Liver (tissue), 3 donors: Measurements from ENCODE around the gene PEBP1.

ENCODE experiments used
- CTCF ChIP-seq: fragments of 150-350 bp; IDR thresholded peaks from 2 replicates; pipeline ENCODE4 v1.5.1; 2017; ENCODE audit warnings: improper control_type of control experiment, low read depth, low read length; ENCODE audit not compliant: missing input control
- EGR1 ChIP-seq, 2 donors: IDR thresholded peaks; 2 replicates each; pipeline ENCODE4 v1.6.1; 2016 to 2018; ENCODE audit warnings: antibody characterized with exemption in 2 of 2, low read depth in 2 of 2
- JUND ChIP-seq, 2 donors: IDR thresholded peaks; 2 replicates each; pipeline ENCODE4 v1.6.1; 2016; ENCODE audit warnings: antibody characterized with exemption in 2 of 2
- MAX ChIP-seq: IDR thresholded peaks from 2 replicates; pipeline ENCODE4 v1.6.1; 2016; ENCODE audit warnings: antibody characterized with exemption
- RAD21 ChIP-seq, 2 donors: IDR thresholded peaks; 2 replicates each; pipeline ENCODE4 v1.6.1; 2016; ENCODE audit warnings: antibody characterized with exemption in 2 of 2, mild to moderate bottlenecking in 2 of 2
- REST ChIP-seq: IDR thresholded peaks from 2 replicates; pipeline ENCODE4 v1.6.1; 2016; ENCODE audit warnings: antibody characterized with exemption, mild to moderate bottlenecking
- SP1 ChIP-seq: IDR thresholded peaks from 2 replicates; pipeline ENCODE4 v1.6.1; 2018; ENCODE audit warnings: antibody characterized with exemption, mild to moderate bottlenecking
- donor health status: healthy.
- donor health status: healthy.

- TF ChIP-seq JUND (IDR thresholded peaks at IDR 0.05) (no peak), RAD21 (IDR thresholded peaks at IDR 0.05) (no peak), MAX (no peak), EGR1 (IDR thresholded peaks at IDR 0.05; ENCODE audit: low read depth in 2 of 2) (no peak), CTCF (no peak), REST (no peak), SP1 (no peak)
Measured at GRCh38 chr12:118166946-118167345, 31.0 kb downstream of the PEBP1 start.
